AG09319 (cell line): Measurements from ENCODE around the gene CST3.
"Not testable (repeated sequence)": the region's sequence is repeated elsewhere in the genome, so short reads cannot be mapped to it uniquely, and the experiment has no call there.

Source experiments
- DNase-seq: peaks from one replicate; pipeline ENCODE4 v3.0.0-alpha.2; 2010; ENCODE audit warnings: low read depth; ENCODE audit errors: extremely low read depth
- TF ChIP-seq, protein P1 (sequence below): IDR thresholded peaks from 2 replicates; pipeline ENCODE4 v1.5.1; 2011; ENCODE audit warnings: low read depth, mild to moderate bottlenecking, inconsistent platforms, low read length, moderate library complexity

Gene CST3

GRCh38 chr20:23625236-23625964 is 12.4 kb downstream of the CST3 start:
- no peak for DNase-seq
- TF ChIP-seq, protein P1, sequence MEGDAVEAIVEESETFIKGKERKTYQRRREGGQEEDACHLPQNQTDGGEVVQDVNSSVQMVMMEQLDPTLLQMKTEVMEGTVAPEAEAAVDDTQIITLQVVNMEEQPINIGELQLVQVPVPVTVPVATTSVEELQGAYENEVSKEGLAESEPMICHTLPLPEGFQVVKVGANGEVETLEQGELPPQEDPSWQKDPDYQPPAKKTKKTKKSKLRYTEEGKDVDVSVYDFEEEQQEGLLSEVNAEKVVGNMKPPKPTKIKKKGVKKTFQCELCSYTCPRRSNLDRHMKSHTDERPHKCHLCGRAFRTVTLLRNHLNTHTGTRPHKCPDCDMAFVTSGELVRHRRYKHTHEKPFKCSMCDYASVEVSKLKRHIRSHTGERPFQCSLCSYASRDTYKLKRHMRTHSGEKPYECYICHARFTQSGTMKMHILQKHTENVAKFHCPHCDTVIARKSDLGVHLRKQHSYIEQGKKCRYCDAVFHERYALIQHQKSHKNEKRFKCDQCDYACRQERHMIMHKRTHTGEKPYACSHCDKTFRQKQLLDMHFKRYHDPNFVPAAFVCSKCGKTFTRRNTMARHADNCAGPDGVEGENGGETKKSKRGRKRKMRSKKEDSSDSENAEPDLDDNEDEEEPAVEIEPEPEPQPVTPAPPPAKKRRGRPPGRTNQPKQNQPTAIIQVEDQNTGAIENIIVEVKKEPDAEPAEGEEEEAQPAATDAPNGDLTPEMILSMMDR, result no peak

DNA sequence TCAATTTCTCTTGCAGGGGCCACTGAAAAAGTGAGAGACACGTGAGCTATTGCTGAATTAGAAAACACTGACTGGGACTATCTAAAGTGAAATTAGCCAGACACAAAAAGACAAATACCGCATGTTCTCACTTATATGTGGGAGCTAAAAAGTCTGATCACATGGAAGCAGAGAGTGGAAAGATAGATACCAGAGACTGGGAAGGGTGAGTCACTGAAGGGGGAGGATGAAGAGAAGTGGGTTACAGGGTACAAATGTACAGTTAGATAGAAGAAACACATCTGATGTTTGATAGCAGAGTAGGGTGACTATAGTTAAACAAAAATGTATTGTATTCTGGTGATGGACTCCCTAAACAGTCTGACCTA is 13.4 kb downstream of the CST3 start:
- TF ChIP-seq, protein P1, result no peak
- no peak for DNase-seq

DNA sequence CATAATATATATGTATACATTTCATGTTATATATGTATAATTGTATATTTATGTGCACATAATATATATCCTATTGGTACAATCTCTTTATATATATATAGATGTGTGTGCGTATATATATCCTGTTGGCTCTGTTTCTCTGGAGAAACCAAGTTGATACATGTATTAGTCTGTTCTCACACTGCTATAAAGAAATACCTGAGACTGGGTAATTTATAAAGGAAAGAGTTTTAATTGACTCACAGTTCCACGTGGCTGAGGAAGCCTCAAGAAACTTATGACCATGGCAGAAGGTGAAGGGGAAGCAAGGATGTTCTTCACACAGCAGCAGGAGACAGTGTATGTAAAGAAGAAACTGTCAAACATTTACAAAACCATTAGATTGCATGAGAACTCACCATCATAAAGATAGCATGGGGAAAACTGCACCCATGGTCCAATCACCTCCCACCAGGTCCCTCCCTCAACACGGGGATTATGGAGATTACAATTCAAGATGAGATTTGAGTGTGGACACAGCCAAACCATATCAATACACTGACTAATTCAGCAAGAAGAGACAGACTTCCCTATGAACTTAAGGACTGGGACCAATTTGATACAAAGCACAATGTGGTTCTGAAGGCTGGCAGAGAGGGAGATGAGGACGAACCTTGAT is 14.0 kb downstream of the CST3 start:
- no peak for DNase-seq
- TF ChIP-seq, protein P1, result no peak

GRCh38 chr20:23622839-23623343 is 14.9 kb downstream of the CST3 start:
- DNase-seq, result peak; percentile 41
- TF ChIP-seq, protein P1, result no peak

DNA sequence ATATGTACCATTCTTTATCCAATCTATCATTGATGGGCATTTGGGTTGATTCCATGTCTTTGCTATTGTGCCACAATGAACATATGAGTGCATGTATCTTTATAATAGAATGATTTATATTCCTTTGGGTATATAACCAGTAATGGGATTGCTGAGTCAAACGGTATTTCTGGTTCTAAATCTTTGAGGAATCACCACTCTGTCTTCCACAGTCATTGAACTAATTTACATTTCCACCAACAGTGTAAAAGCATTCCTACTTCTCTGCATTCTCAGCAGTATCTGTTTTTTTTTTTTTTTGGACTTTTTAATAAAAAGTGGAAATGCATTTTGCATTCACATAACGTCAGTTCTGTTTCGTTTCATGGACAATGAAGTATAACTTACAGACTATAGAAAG is 15.4 kb downstream of the CST3 start:
- DNase-seq, result not testable (repeated sequence)

- not testable (repeated sequence) for DNase-seq
Observed at GRCh38 chr20:23620670-23621386, 16.9 kb downstream of the CST3 start.

GRCh38 chr20:23614163-23614562 is 23.6 kb downstream of the CST3 start:
- DNase-seq, result no peak
- TF ChIP-seq, protein P1, result no peak

DNA sequence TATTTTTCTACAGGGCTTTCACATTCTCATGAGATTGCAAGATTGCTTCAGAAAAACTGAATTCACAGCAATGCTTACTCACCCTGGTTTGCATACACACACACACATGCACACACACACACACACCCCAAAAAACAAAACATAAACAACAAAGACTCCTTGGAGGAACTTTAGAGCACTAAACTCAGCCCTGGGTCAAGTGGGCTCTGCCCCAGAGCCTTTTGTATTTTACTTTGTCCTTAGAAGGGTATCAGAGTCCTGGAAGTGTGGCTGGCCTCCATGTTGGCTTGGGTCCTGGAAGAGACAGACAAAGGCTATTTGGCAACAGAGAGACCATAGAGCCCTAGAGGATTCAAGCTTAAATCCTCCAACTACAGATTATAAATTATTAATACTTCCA is 24.1 kb downstream of the CST3 start:
- TF ChIP-seq, protein P1, result no peak
- DNase-seq, result no peak
